A549 (cell line): ENCODE data around the gene PDE6G. TPM values are rescaled to one million over a fixed set of nuclear protein-coding genes. Genes with fewer than 3 reads are reported as not detected.

ENCODE experiments used
- ATAC-seq, 2 experiments: fragments of 200-7000 bp in 1 of 2; fragments of >200 bp in 1 of 2; cut with Nextera tagmentation in 1 of 2; cut with Tn5 transposase in 1 of 2; 3 replicates each; pipeline versions ENCODE4 v1.8.0 to v1.9.1; 2018 to 2020; ENCODE audit warnings: mild to moderate bottlenecking in 1 of 2, moderate library complexity in 1 of 2
- CTCF ChIA-PET: fragments of 300-600 bp; sonication (Branson Sonifier 250); formaldehyde crosslinking; extraction: SDS; loops from one replicate; lab custom pipeline; 2021; ENCODE audit warnings: antibody characterized with exemption, inconsistent platforms; lab: Yijun Ruan, JAX
- POLR2A ChIA-PET: fragments of 350-600 bp; formaldehyde crosslinking; extraction: SDS; loops from one replicate; lab custom pipeline; 2021; ENCODE audit warnings: antibody characterized with exemption, inconsistent platforms; lab: Yijun Ruan, JAX
- DNase-seq, 2 experiments: peaks; one replicate each; pipeline versions ENCODE4 v3.0.0 to v3.0.0-alpha.2; 2011 to 2016; ENCODE audit warnings: low read depth in 1 of 2, low spot score in 1 of 2
- FAIRE-seq: peaks from 2 replicates; lab custom pipeline; 2011; peaks lifted over from hg19 to GRCh38; lab: Jason Lieb, UNC
- H3K27ac ChIP-seq, 2 experiments: fragments of >200 bp; sonication (Bioruptor Twin); formaldehyde crosslinking; 3 replicates each; pipeline ENCODE4 v1.5.1; 2016 to 2017
- H3K4me1 ChIP-seq: fragments of >200 bp; sonication (Bioruptor Twin); formaldehyde crosslinking; 3 replicates; pipeline ENCODE4 v1.6.1; 2016
- H3K4me2 ChIP-seq: fragments of >200 bp; sonication (Bioruptor Twin); formaldehyde crosslinking; 3 replicates; pipeline ENCODE4 v1.6.1; 2016
- H3K4me3 ChIP-seq: fragments of >200 bp; sonication (Bioruptor Twin); formaldehyde crosslinking; 3 replicates; pipeline ENCODE4 v1.5.1; 2016
- H3K9me3 ChIP-seq: fragments of >200 bp; sonication (Bioruptor Twin); formaldehyde crosslinking; 3 replicates; pipeline ENCODE4 v1.6.1; 2016
- BHLHE40 ChIP-seq: IDR thresholded peaks from 2 replicates; pipeline ENCODE4 v1.6.1; 2012; ENCODE audit warnings: low read depth, low read length, inconsistent platforms
- CEBPB ChIP-seq, 2 experiments: fragments of >200 bp in 1 of 2; sonication (Bioruptor Twin) in 1 of 2; formaldehyde crosslinking in 1 of 2; IDR thresholded peaks; 2 replicates each; pipeline ENCODE4 v1.6.1; 2012 to 2016
- CHD2 ChIP-seq: fragments of 150-350 bp; IDR thresholded peaks from 2 replicates; pipeline ENCODE4 v1.6.1; 2014; ENCODE audit warnings: low read length; ENCODE audit not compliant: partially characterized antibody
- CHD4 ChIP-seq: fragments of 200-600 bp; sonication (generic); IDR thresholded peaks from 2 replicates; pipeline ENCODE4 v1.6.1; 2016; ENCODE audit warnings: antibody characterized with exemption, mild to moderate bottlenecking, borderline replicate concordance
- EHF ChIP-seq: fragments of 250-450 bp; sonication (Bioruptor Pico); IDR thresholded peaks from 2 replicates; pipeline ENCODE4 v1.5.0; 2020; ENCODE audit warnings: mild to moderate bottlenecking
- EHMT2 ChIP-seq: fragments of 200-600 bp; sonication (generic); IDR thresholded peaks from 2 replicates; pipeline ENCODE4 v1.6.1; 2016; ENCODE audit warnings: antibody characterized with exemption, low read depth, mild to moderate bottlenecking, moderate library complexity
- EP300 ChIP-seq, 2 experiments: fragments of >200 bp; sonication (Bioruptor Twin); formaldehyde crosslinking; IDR thresholded peaks; 2 replicates in 1 of 2; 3 replicates in 1 of 2; pipeline ENCODE4 v1.6.1; 2016 to 2017
- ESRRA ChIP-seq: fragments of 150-350 bp; IDR thresholded peaks from 2 replicates; pipeline ENCODE4 v1.6.1; 2014; ENCODE audit warnings: mild to moderate bottlenecking, low read length, borderline replicate concordance
- FOSB ChIP-seq: fragments of 250-450 bp; sonication (Bioruptor Pico); IDR thresholded peaks from 2 replicates; pipeline ENCODE4 v1.5.0; 2020; ENCODE audit warnings: mild to moderate bottlenecking, moderate library complexity
- HDAC2 ChIP-seq: fragments of 200-600 bp; sonication (generic); IDR thresholded peaks from 2 replicates; pipeline ENCODE4 v1.6.1; 2016
- HOXA7 ChIP-seq: fragments of 250-450 bp; sonication (Bioruptor Pico); IDR thresholded peaks from 2 replicates; pipeline ENCODE4 v1.5.0; 2020; ENCODE audit warnings: mild to moderate bottlenecking, moderate library complexity
- JUN ChIP-seq, 2 experiments: fragments of >200 bp; sonication (Bioruptor Twin); formaldehyde crosslinking; IDR thresholded peaks; 2 replicates in 1 of 2; 3 replicates in 1 of 2; pipeline ENCODE4 v1.6.1; 2016 to 2017
- MYC ChIP-seq: IDR thresholded peaks from 2 replicates; pipeline ENCODE4 v1.6.1; 2012; ENCODE audit warnings: mild to moderate bottlenecking, inconsistent platforms, low read length, improper control_type of control experiment, borderline replicate concordance
- NPAS2 ChIP-seq: fragments of 250-450 bp; sonication (Bioruptor Pico); IDR thresholded peaks from 2 replicates; pipeline ENCODE4 v1.8.0; 2022; ENCODE audit warnings: mild to moderate bottlenecking, moderate library complexity, borderline replicate concordance
- NR3C1 ChIP-seq: fragments of >200 bp; sonication (Bioruptor Twin); formaldehyde crosslinking; IDR thresholded peaks from 3 replicates; pipeline ENCODE4 v1.6.1; 2017
- RCOR1 ChIP-seq: fragments of 150-350 bp; IDR thresholded peaks from 2 replicates; pipeline ENCODE4 v1.6.1; 2014; ENCODE audit warnings: antibody characterized with exemption, low read length, low read depth
- RNF2 ChIP-seq: fragments of 200-600 bp; sonication (generic); IDR thresholded peaks from 2 replicates; pipeline ENCODE4 v1.6.1; 2016; ENCODE audit warnings: low read depth, mild to moderate bottlenecking, antibody characterized with exemption, moderate library complexity, borderline replicate concordance
- TFCP2L1 ChIP-seq: fragments of 250-450 bp; sonication (Bioruptor Pico); IDR thresholded peaks from 2 replicates; pipeline ENCODE4 v1.5.0; 2021; ENCODE audit warnings: mild to moderate bottlenecking
- ZC3H11A ChIP-seq: fragments of 450-650 bp; IDR thresholded peaks from 2 replicates; pipeline ENCODE4 v1.6.1; 2014; ENCODE audit warnings: antibody characterized with exemption, mild to moderate bottlenecking
- WGBS: methylation state at CpG from one replicate; pipeline ENCODE4 v1.1.6; 2017; ENCODE audit errors: missing lambda C conversion rate; 5-methylcytosine and 5-hydroxymethylcytosine counted together
- polyA plus RNA-seq, 4 experiments: library from polyadenylated mRNA; depleted of rRNA in 3 of 4; stranded (reverse); fragments of >200 nt; fragmentation: RNase III in 1 of 4; extraction: RNeasy Plus Mini Kit Qiagen cat#74134 plus additional on column Dnase treatment in 1 of 4; gene quantifications; 2 replicates in 3 of 4; 3 replicates in 1 of 4; pipeline ENCODE4 v1.2.3, GENCODE V29; 2011 to 2017
- TF ChIP-seq, protein P1 (sequence below): fragments of 250-450 bp; sonication (Bioruptor Pico); IDR thresholded peaks from 2 replicates; pipeline ENCODE4 v1.5.0; 2021; ENCODE audit warnings: mild to moderate bottlenecking, moderate library complexity, borderline replicate concordance
- TF ChIP-seq, protein P2 (sequence below): fragments of 450-650 bp; IDR thresholded peaks from 2 replicates; pipeline ENCODE4 v1.6.1; 2014; ENCODE audit warnings: antibody characterized with exemption
- TF ChIP-seq, protein P3 (sequence below): IDR thresholded peaks from 2 replicates; pipeline ENCODE4 v1.6.1; 2012

The PDE6G gene
- polyA plus RNA-seq, 2 of the 4 experiments (the other 2 are of a cell fraction) = 1.2 TPM

DNA sequence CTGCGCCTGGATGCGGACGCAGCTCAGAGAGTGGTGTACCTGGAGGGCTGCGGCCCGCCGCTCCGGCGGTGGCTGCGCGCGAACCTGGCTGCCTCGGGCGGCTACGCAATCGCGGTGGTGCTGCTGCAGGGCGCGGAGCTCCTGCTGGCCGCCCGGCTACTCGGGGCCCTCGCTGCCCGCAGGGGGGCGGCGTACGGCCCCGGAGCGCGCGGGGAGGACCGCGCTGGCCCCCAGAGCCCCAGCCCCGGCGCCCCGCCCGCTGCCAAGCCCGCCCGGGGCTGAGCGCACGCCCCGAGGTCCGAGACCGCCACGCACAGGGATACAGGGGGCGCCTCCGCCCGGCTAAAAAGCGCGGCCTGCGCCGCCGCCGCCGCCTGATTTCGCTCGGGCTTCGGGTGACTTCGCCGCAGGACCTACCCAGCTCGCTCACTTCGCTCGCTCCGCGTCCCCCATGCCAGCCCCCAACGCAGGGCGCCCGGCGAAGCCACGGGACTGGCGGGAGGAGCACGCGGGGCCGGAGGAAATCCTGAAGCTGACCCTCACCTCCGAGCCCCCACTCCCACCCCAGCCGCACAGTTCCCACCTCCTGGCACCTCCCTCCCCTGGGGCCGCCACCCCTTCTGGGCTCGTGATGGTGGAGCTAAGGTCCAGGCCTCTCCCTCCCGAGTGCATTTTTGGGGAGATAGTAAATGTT is 8.2 kb downstream of the PDE6G start:
- H3K4me1 ChIP-seq = peaks cover 14% of the 10 kb centered on the region
- H3K4me3 ChIP-seq = no peak overlapping the region
- no peak overlapping the region for H3K4me2 ChIP-seq
- no peak overlapping the region for H3K27ac ChIP-seq
- H3K9me3 ChIP-seq = no peaks in the 10 kb centered on the region
- ATAC-seq = no peak
- WGBS = 87% methylated on average over 64 of the region's 78 CpGs
- TF ChIP-seq HDAC2 (no peak), MYC (no peak), CHD4 (no peak), CHD2 (no peak), FOSB (CRISPR knock-in tag) (no peak), EP300 (IDR thresholded peaks at IDR 0.05) (no peak), TFCP2L1 (no peak), RNF2 (no peak), NR3C1 (no peak), RCOR1 (no peak), CEBPB (IDR thresholded peaks at IDR 0.05) (no peak)
- TF ChIP-seq, protein P1, sequence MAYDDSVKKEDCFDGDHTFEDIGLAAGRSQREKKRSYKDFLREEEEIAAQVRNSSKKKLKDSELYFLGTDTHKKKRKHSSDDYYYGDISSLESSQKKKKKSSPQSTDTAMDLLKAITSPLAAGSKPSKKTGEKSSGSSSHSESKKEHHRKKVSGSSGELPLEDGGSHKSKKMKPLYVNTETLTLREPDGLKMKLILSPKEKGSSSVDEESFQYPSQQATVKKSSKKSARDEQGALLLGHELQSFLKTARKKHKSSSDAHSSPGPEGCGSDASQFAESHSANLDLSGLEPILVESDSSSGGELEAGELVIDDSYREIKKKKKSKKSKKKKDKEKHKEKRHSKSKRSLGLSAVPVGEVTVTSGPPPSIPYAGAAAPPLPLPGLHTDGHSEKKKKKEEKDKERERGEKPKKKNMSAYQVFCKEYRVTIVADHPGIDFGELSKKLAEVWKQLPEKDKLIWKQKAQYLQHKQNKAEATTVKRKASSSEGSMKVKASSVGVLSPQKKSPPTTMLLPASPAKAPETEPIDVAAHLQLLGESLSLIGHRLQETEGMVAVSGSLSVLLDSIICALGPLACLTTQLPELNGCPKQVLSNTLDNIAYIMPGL (CRISPR knock-in tag) = no peak
- TF ChIP-seq, protein P2, sequence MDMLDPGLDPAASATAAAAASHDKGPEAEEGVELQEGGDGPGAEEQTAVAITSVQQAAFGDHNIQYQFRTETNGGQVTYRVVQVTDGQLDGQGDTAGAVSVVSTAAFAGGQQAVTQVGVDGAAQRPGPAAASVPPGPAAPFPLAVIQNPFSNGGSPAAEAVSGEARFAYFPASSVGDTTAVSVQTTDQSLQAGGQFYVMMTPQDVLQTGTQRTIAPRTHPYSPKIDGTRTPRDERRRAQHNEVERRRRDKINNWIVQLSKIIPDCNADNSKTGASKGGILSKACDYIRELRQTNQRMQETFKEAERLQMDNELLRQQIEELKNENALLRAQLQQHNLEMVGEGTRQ = no peak
- POLR2A ChIA-PET = no interaction called here
- no peak for DNase-seq
- FAIRE-seq = no peak
- CTCF ChIA-PET = interaction anchor here (0.7 to 2.7 kb wide), 5 partner anchors 10 to 357 kb away, joined by 3 to 11 read pairs (median 3); partner anchors contain the start of genes NPLOC4 and TSPAN10

DNA sequence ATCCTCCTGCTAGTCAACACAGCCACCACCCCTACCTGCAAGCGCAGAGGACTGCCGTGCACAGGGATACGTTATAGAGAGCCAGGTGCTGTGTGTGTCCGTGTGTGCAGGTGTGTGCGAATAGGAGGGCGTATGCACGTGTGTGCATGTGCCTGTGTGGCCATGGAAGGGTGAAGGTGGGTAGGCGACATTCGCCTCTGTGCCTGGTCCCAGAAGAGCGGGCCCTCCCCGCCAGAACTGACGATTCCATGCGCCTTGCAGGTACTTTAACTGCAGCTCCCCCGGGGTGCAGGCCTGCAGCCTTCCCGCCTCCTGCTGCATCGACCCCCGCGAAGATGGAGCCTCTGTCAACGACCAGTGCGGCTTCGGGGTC is 8.7 kb downstream of the PDE6G start:
- ChIA-PET CTCF (interaction anchor here (0.7 to 2.7 kb wide), 3 partner anchors 11 to 356 kb away, joined by 3 to 11 read pairs (median 3); partner anchors contain the start of genes NPLOC4 and TSPAN10), POLR2A (no interaction called here)
- H3K9me3 ChIP-seq = no peaks in the 10 kb centered on the region
- no peak for ATAC-seq
- FAIRE-seq = no peak
- DNase-seq = no peak
- no peak overlapping the region for H3K4me3 ChIP-seq
- no peak overlapping the region for H3K27ac ChIP-seq
- peaks cover 16% of the 10 kb centered on the region for H3K4me1 ChIP-seq
- no peak overlapping the region for H3K4me2 ChIP-seq
- TF ChIP-seq ZC3H11A (no peak), HOXA7 (CRISPR knock-in tag) (no peak), NPAS2 (CRISPR knock-in tag) (no peak), RNF2 (no peak), BHLHE40 (no peak), EHF (CRISPR knock-in tag) (no peak), NR3C1 (no peak), JUN (IDR thresholded peaks at IDR 0.05) (no peak), ESRRA (no peak), EHMT2 (no peak)
- TF ChIP-seq, protein P3, sequence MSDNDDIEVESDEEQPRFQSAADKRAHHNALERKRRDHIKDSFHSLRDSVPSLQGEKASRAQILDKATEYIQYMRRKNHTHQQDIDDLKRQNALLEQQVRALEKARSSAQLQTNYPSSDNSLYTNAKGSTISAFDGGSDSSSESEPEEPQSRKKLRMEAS = no peak
- WGBS = 80% methylated on average over 21 of the region's 21 CpGs
